Measurements from ENCODE around the gene TBPL2.

DNA sequence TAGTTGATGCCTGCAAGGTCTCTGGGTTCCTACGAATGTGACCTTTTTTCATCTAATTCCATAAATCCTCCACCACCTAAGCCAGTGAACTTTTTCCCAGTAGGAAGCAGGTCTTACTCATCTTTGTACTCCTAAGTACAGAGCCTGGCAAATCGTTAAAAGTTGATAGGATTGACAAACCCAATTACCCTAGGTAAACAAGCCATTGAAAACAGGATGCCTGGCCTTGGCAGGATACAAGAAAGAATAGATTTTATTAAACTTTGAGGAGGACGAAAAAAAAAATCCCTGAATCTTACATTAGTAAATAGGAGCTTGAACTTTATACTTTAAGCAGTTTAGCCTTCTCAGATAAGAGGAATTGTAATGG, 5.6 kb downstream of the TBPL2 start:
- TF ChIP-seq POLR2A (IDR thresholded peaks at IDR 0.05; ENCODE audit: low read length) (no peak), GATA1 (IDR thresholded peaks at IDR 0.05; ENCODE audit: low read depth, low read length) (no peak)
